ENCODE results near the gene NUP210. TPM values are rescaled to one million over a fixed set of nuclear protein-coding genes. Genes with fewer than 3 reads are reported as not detected.
A peak's percentile ranks its signal among the peaks of the same experiment; 100 is the strongest.

NUP210 gene
- total RNA-seq, 1 donor from 2014 or later, result 3.0 TPM

GRCh38 chr3:13404626-13405452 lies 15.3 kb downstream of the NUP210 start:
- H3K27ac Mint-ChIP-seq (ENCODE audit: unreplicated experiment), result no peak overlapping the region
- peaks cover 9% of the 10 kb centered on the region for H3K4me1 Mint-ChIP-seq (ENCODE audit: unreplicated experiment)
- H3K9me3 Mint-ChIP-seq (ENCODE audit: unreplicated experiment), result no peaks in the 10 kb centered on the region
- H3K4me3 Mint-ChIP-seq (ENCODE audit: unreplicated experiment), result no peak overlapping the region
- no peak for TF ChIP-seq CTCF (IDR thresholded peaks at IDR 0.05; ENCODE audit: unreplicated experiment)
- no peaks in the 10 kb centered on the region for H3K36me3 Mint-ChIP-seq (ENCODE audit: low read depth, unreplicated experiment)
- peaks cover 4% of the 10 kb centered on the region for H3K27me3 Mint-ChIP-seq (ENCODE audit: unreplicated experiment)
- no peak for DNase-seq (ENCODE audit: low spot score)

- TF ChIP-seq CTCF (IDR thresholded peaks at IDR 0.05; ENCODE audit: unreplicated experiment), result no peak
- Mint-ChIP-seq H3K4me3 (ENCODE audit: unreplicated experiment) (no peak overlapping the region), H3K27me3 (ENCODE audit: unreplicated experiment) (peaks cover under 1% of the 10 kb centered on the region), H3K27ac (ENCODE audit: unreplicated experiment) (no peak overlapping the region), H3K36me3 (ENCODE audit: low read depth, unreplicated experiment) (no peaks in the 10 kb centered on the region), H3K9me3 (ENCODE audit: unreplicated experiment) (no peaks in the 10 kb centered on the region), H3K4me1 (ENCODE audit: unreplicated experiment) (peaks cover 9% of the 10 kb centered on the region)
- DNase-seq (ENCODE audit: low spot score), result peak; percentile 15
These were observed 16.3 kb downstream of the NUP210 start for GRCh38 chr3:13403847-13404246.

- peaks cover 9% of the 10 kb centered on the region for H3K4me1 Mint-ChIP-seq (ENCODE audit: unreplicated experiment)
- no peaks in the 10 kb centered on the region for H3K27me3 Mint-ChIP-seq (ENCODE audit: unreplicated experiment)
- DNase-seq (ENCODE audit: low spot score), result no peak
- TF ChIP-seq CTCF (IDR thresholded peaks at IDR 0.05; ENCODE audit: unreplicated experiment), result no peak
- H3K9me3 Mint-ChIP-seq (ENCODE audit: unreplicated experiment), result no peaks in the 10 kb centered on the region
- no peaks in the 10 kb centered on the region for H3K36me3 Mint-ChIP-seq (ENCODE audit: low read depth, unreplicated experiment)
- no peak overlapping the region for H3K4me3 Mint-ChIP-seq (ENCODE audit: unreplicated experiment)
- no peak overlapping the region for H3K27ac Mint-ChIP-seq (ENCODE audit: unreplicated experiment)
These were observed 16.8 kb downstream of the NUP210 start for GRCh38 chr3:13403213-13403819.

GRCh38 chr3:13401149-13401548 lies 19.0 kb downstream of the NUP210 start:
- no peak for DNase-seq (ENCODE audit: low spot score)
- no peaks in the 10 kb centered on the region for H3K36me3 Mint-ChIP-seq (ENCODE audit: low read depth, unreplicated experiment)
- no peak overlapping the region for H3K4me3 Mint-ChIP-seq (ENCODE audit: unreplicated experiment)
- H3K4me1 Mint-ChIP-seq (ENCODE audit: unreplicated experiment), result peaks cover 9% of the 10 kb centered on the region
- H3K27me3 Mint-ChIP-seq (ENCODE audit: unreplicated experiment), result peaks cover 2% of the 10 kb centered on the region
- H3K9me3 Mint-ChIP-seq (ENCODE audit: unreplicated experiment), result no peaks in the 10 kb centered on the region
- TF ChIP-seq CTCF (IDR thresholded peaks at IDR 0.05; ENCODE audit: unreplicated experiment), result no peak
- H3K27ac Mint-ChIP-seq (ENCODE audit: unreplicated experiment), result no peak overlapping the region

- Mint-ChIP-seq H3K27ac (ENCODE audit: unreplicated experiment) (no peak overlapping the region), H3K27me3 (ENCODE audit: unreplicated experiment) (peaks cover 2% of the 10 kb centered on the region), H3K9me3 (ENCODE audit: unreplicated experiment) (no peaks in the 10 kb centered on the region), H3K4me1 (ENCODE audit: unreplicated experiment) (peaks cover 9% of the 10 kb centered on the region), H3K4me3 (ENCODE audit: unreplicated experiment) (no peak overlapping the region), H3K36me3 (ENCODE audit: low read depth, unreplicated experiment) (no peaks in the 10 kb centered on the region)
- no peak for DNase-seq (ENCODE audit: low spot score)
- TF ChIP-seq CTCF (IDR thresholded peaks at IDR 0.05; ENCODE audit: unreplicated experiment), result no peak
These were observed 19.9 kb downstream of the NUP210 start for GRCh38 chr3:13400114-13400673.
